Esophagus (tissue), 2 donors: ENCODE data around the gene REN. TPM values are rescaled to one million over a fixed set of nuclear protein-coding genes. Genes with fewer than 3 reads are reported as not detected.

ENCODE experiments used
- H3K27ac ChIP-seq, 2 donors: one replicate each; pipeline ENCODE4 v1.5.1; 2013; ENCODE audit warnings: low read depth in 2 of 2, mild to moderate bottlenecking in 2 of 2, inconsistent platforms in 1 of 2, low read length in 1 of 2, moderate library complexity in 1 of 2
- H3K27me3 ChIP-seq, 2 donors: one replicate each; pipeline ENCODE4 v1.6.1; 2013; ENCODE audit warnings: low read length in 2 of 2, control low read depth in 1 of 2, mild to moderate bottlenecking in 1 of 2; ENCODE audit not compliant: insufficient read depth in 2 of 2, control insufficient read depth in 1 of 2
- H3K36me3 ChIP-seq, 2 donors: one replicate each; pipeline ENCODE4 v1.6.1; 2013; ENCODE audit warnings: low read length in 1 of 2; ENCODE audit not compliant: control insufficient read depth in 2 of 2, insufficient read depth in 2 of 2
- H3K4me1 ChIP-seq, 2 donors: one replicate each; pipeline ENCODE4 v1.6.1; 2013; ENCODE audit warnings: low read length in 1 of 2; ENCODE audit not compliant: control insufficient read depth in 2 of 2, insufficient read depth in 2 of 2
- H3K4me3 ChIP-seq, 2 donors: one replicate each; pipeline ENCODE4 v1.5.1; 2013; ENCODE audit warnings: low read length in 2 of 2, mild to moderate bottlenecking in 2 of 2, low read depth in 1 of 2, moderate library complexity in 1 of 2
- H3K9me3 ChIP-seq, 2 donors: one replicate each; pipeline ENCODE4 v1.6.1; 2013; ENCODE audit warnings: mild to moderate bottlenecking in 2 of 2, low read depth in 1 of 2, low read length in 1 of 2, moderate library complexity in 1 of 2; ENCODE audit not compliant: control insufficient read depth in 2 of 2, insufficient read depth in 1 of 2
- WGBS, 2 donors: extraction: QIAGEN DNeasy Blood & Tissue Kit; methylation state at CpG; one replicate each; pipeline ENCODE4 v1.1.7; 2013; 5-methylcytosine and 5-hydroxymethylcytosine counted together
- polyA plus RNA-seq, 2 donors: library from polyadenylated mRNA; stranded (reverse); fragments of 200-250 nt; gene quantifications; one replicate each; pipeline ENCODE4 v1.2.3, GENCODE V29; 2013
- donor health status: healthy with polysubstance abuse.
- donor health status: Bipolar disorder and iron deficiency.

The REN gene
- polyA plus RNA-seq, 2 donors = 0.18 to 0.27 TPM

GRCh38 chr1:204192589-204193352, 26.6 kb upstream of the REN start:
- Histone ChIP-seq H3K27ac (no peak overlapping the region), H3K9me3 (no peaks in the 10 kb centered on the region), H3K36me3 (no peaks in the 10 kb centered on the region), H3K27me3 (peaks cover 0 to 3% of the 10 kb centered on the region in 2 donors), H3K4me3 (no peak overlapping the region), H3K4me1 (peaks cover 0 to 3% of the 10 kb centered on the region in 2 donors)
- WGBS, 2 donors = 63 to 67% methylated on average over 3 of the region's 3 CpGs

DNA sequence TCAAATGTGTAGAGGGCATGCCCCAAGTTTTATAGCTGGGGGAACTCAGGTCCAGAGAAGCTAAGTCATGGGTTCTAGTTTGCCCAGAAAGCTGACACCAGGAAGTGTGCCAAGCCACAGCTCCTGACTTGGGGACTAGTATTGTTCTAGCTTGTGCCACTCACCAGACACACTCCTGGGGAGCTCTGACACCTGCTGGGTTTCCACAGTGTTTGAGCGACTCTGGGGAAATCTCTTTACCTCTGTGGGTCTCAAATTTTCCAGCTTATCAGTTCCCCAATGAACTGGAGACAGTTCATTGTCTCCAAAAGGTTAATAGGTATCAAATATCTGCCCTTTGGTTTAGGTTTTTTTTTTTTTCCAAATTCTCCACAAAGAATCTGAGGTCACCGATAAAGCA, 25.9 kb upstream of the REN start:
- H3K27me3 ChIP-seq = peaks cover 0 to 3% of the 10 kb centered on the region in 2 donors
- no peak overlapping the region for H3K27ac ChIP-seq
- no peak overlapping the region for H3K4me3 ChIP-seq

DNA sequence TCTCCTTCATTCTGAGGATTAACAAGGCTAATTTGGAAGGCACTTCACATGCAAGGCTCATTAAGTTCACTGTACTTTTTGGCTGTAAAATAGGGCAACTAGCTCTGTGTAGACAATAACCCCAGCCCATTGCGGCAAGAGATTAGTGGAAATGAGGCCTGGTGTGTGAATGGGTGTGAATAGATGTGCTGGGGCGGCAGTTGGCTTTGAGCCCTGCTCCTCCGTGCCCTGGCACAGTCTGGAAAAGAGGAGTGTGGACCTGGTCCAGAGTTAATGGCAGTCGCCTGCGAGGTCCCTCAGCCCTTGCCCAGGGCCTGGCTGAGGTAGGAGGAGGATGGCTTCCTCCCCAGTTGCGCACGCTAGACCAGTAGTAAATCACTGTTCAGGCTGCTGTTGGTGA, 25.3 kb upstream of the REN start:
- Histone ChIP-seq H3K9me3 (no peaks in the 10 kb centered on the region), H3K4me1 (peaks cover 0 to 3% of the 10 kb centered on the region in 2 donors), H3K36me3 (no peaks in the 10 kb centered on the region), H3K27me3 (peaks cover 0 to 3% of the 10 kb centered on the region in 2 donors), H3K4me3 (no peak overlapping the region), H3K27ac (no peak overlapping the region)
- 58 to 66% methylated on average over 7 of the region's 7 CpGs for WGBS, 2 donors

More for the DNA sequence above, 25.9 kb upstream of the REN start:
- 89 to 93% methylated on average over 2 of the region's 2 CpGs for whole genome bisulfite sequencing, 2 donors
- H3K36me3 ChIP-seq = no peaks in the 10 kb centered on the region
- H3K9me3 ChIP-seq = no peaks in the 10 kb centered on the region
- H3K4me1 ChIP-seq = peaks cover 0 to 3% of the 10 kb centered on the region in 2 donors

- Histone ChIP-seq H3K4me3 (peak overlapping the region in 1 of 2 donors; percentile 19), H3K27ac (no peak overlapping the region), H3K36me3 (no peaks in the 10 kb centered on the region), H3K4me1 (peaks cover 0 to 3% of the 10 kb centered on the region in 2 donors), H3K27me3 (peaks cover 0 to 3% of the 10 kb centered on the region in 2 donors), H3K9me3 (no peaks in the 10 kb centered on the region)
- whole genome bisulfite sequencing, 2 donors = 13 to 15% methylated on average over 40 to 44 of the region's 44 CpGs
These were observed 24.4 kb upstream of the REN start for GRCh38 chr1:204190212-204191211.

DNA sequence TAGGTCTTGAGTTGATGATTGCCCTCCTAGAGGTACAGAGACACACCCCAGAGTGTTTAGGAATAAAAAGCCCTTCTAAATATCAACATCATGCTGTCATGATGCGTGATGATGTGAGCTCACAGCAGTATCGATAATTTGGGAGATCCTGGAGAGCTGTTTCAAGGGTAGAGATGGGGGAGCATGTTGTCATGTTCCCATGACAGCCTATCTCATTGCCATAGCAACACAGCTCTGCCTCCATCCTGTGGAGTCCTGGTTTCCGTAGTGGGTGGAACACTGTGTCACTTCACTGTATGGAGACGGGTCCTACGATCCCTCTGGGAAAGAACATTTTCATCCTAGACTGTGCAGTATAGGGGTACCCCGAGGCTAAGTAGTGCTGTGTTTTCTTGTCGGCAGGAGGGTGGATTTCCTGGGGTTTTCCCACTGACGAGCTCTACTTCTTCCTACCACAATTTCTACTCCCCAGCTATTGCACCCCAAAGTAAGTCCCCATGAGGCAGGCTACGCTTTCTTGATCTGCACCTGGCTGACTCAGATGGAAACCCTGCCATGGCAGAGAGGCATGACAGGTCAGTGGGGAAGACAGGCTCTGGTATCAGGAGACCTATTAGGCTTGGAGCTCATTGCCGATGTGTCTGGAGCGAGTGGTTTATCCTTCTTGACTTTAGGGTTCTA, 23.0 kb upstream of the REN start:
- Histone ChIP-seq H3K27me3 (peaks cover 0 to 3% of the 10 kb centered on the region in 2 donors), H3K36me3 (no peaks in the 10 kb centered on the region), H3K4me1 (peaks cover 0 to 3% of the 10 kb centered on the region in 2 donors), H3K27ac (no peak overlapping the region), H3K9me3 (no peaks in the 10 kb centered on the region), H3K4me3 (no peak overlapping the region)
- 70 to 73% methylated on average over 11 of the region's 11 CpGs for WGBS, 2 donors

DNA sequence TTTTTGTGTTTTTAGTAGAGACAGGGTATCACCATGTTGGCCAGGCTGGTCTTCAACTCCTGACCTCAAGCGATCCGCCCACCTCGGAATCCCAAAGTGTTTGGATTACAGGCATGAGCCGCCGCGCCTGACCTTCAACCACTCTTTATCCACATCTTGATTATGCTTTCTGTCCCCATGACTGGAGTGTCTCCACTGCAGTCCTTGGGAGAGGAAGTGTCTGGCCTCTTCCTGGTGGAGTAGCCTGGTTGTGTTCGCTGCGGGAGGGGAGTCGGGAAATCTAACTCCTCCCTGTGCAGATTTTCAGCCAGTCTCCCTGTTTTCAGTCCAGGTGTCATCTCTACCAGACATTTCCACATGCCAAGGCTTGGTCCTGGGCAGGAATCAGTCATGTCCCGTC, 20.5 kb upstream of the REN start:
- Histone ChIP-seq H3K27ac (no peak overlapping the region), H3K4me3 (no peak overlapping the region), H3K4me1 (peaks cover 2% of the 10 kb centered on the region in 2 donors), H3K36me3 (no peaks in the 10 kb centered on the region), H3K9me3 (no peaks in the 10 kb centered on the region), H3K27me3 (peaks cover 0 to 3% of the 10 kb centered on the region in 2 donors)
- WGBS, 2 donors = 72 to 75% methylated on average over 10 of the region's 10 CpGs

DNA sequence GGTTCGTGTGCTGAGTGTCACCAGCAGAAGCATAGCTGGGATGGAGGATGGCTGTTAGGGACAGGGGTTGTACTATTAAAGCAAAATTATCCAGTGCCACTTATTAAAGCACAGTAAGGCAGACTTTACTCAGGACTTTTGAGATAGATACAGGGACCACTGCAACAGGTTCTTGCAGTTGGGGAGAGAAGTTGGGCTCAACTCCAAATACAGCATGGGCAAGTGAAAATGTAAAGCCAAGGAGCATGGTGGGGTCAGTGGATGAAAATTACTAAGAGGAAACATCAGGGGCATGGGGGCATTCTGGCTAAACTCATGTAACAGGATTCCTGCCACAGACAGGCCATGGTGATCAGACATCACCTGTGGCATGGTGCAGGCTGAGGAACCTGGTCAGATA, 15.0 kb upstream of the REN start:
- Histone ChIP-seq H3K36me3 (no peaks in the 10 kb centered on the region), H3K27ac (no peak overlapping the region), H3K4me3 (no peak overlapping the region), H3K27me3 (no peaks in the 10 kb centered on the region), H3K4me1 (peaks cover 0 to 2% of the 10 kb centered on the region in 2 donors), H3K9me3 (peaks cover 0 to 4% of the 10 kb centered on the region in 2 donors)
- WGBS, 2 donors = 52 to 89% methylated on average over 1 of the region's 1 CpG

- H3K36me3 ChIP-seq = no peaks in the 10 kb centered on the region
- no peak overlapping the region for H3K4me3 ChIP-seq
- H3K27me3 ChIP-seq = no peaks in the 10 kb centered on the region
- H3K27ac ChIP-seq = no peak overlapping the region
- H3K4me1 ChIP-seq = peaks cover 0 to 2% of the 10 kb centered on the region in 2 donors
- peaks cover 0 to 4% of the 10 kb centered on the region in 2 donors for H3K9me3 ChIP-seq
- 70 to 77% methylated on average over 6 of the region's 6 CpGs for WGBS, 2 donors
These were observed 14.0 kb upstream of the REN start for GRCh38 chr1:204180133-204180532.
